ENCODE data around the gene TMEM238. TPM values are rescaled to one million over a fixed set of nuclear protein-coding genes. Genes with fewer than 3 reads are reported as not detected.

The TMEM238 gene
- total RNA-seq, 3 donors from 2014 or later (not counting 1 experiment from before 2014, with no cell fraction given): 2.9 to 5.1 (median 4.0) TPM

GRCh38 chr19:55369653-55370304 lies 14.3 kb downstream of the TMEM238 start:
- ATAC-seq (peak; percentile 53 to 64 (median 63)), DNase-seq (peak in 1 of 2 donors; percentile 58)
- H3K9me3 ChIP-seq (ENCODE audit: control insufficient read depth, insufficient read depth, low read length): no peaks in the 10 kb centered on the region
- no peaks in the 10 kb centered on the region for H3K36me3 Mint-ChIP-seq
- H3K27ac Mint-ChIP-seq: peak overlapping the region in 1 of 2 donors; percentile 75
- no peak overlapping the region for H3K27ac ChIP-seq (ENCODE audit: low read length)
- no peak for TF ChIP-seq CTCF (IDR thresholded peaks at IDR 0.05)
- no peaks in the 10 kb centered on the region for H3K36me3 ChIP-seq (ENCODE audit: control insufficient read depth, insufficient read depth, low read length)
- H3K4me3 ChIP-seq (ENCODE audit: low read length): no peak overlapping the region
- peaks cover 25 to 34% of the 10 kb centered on the region in 2 donors for H3K27me3 Mint-ChIP-seq (ENCODE audit: low read depth in 2 of 2)
- H3K4me3 Mint-ChIP-seq: peak overlapping the region; percentile 65
- no peaks in the 10 kb centered on the region for H3K9me3 Mint-ChIP-seq
- H3K4me1 ChIP-seq (ENCODE audit: control insufficient read depth, insufficient read depth, low read length): peaks cover 14% of the 10 kb centered on the region
- intact Hi-C loops (cut with micrococcal nuclease): no loop called here
- H3K4me1 Mint-ChIP-seq: peaks cover 0 to 6% of the 10 kb centered on the region in 2 donors
- peaks cover 39% of the 10 kb centered on the region for H3K27me3 ChIP-seq (ENCODE audit: control insufficient read depth, insufficient read depth, low read length)
- WGBS (ENCODE audit: insufficient coverage): 2% methylated on average over 55 of the region's 59 CpGs

- Mint-ChIP-seq H3K27me3 (ENCODE audit: low read depth in 2 of 2) (peaks cover 23 to 32% of the 10 kb centered on the region in 2 donors), H3K4me3 (no peak overlapping the region), H3K36me3 (no peaks in the 10 kb centered on the region), H3K4me1 (peaks cover 0 to 6% of the 10 kb centered on the region in 2 donors), H3K9me3 (no peaks in the 10 kb centered on the region), H3K27ac (no peak overlapping the region)
- DNase-seq: no peak
- ATAC-seq: peak; percentile 21 to 50 (median 46)
- no peak for TF ChIP-seq CTCF (IDR thresholded peaks at IDR 0.05)
- intact Hi-C loops (cut with micrococcal nuclease): no loop called here
- Histone ChIP-seq H3K27ac (ENCODE audit: low read length) (no peak overlapping the region), H3K4me3 (ENCODE audit: low read length) (no peak overlapping the region), H3K36me3 (ENCODE audit: control insufficient read depth, insufficient read depth, low read length) (no peaks in the 10 kb centered on the region), H3K4me1 (ENCODE audit: control insufficient read depth, insufficient read depth, low read length) (peaks cover 14% of the 10 kb centered on the region), H3K9me3 (ENCODE audit: control insufficient read depth, insufficient read depth, low read length) (no peaks in the 10 kb centered on the region), H3K27me3 (ENCODE audit: control insufficient read depth, insufficient read depth, low read length) (peaks cover 33% of the 10 kb centered on the region)
- 16% methylated on average over 54 of the region's 54 CpGs for WGBS (ENCODE audit: insufficient coverage)
Observed at GRCh38 chr19:55368701-55369563, 15.2 kb downstream of the TMEM238 start.

- Mint-ChIP-seq H3K9me3 (no peaks in the 10 kb centered on the region), H3K4me1 (peaks cover 0 to 6% of the 10 kb centered on the region in 2 donors), H3K27me3 (ENCODE audit: low read depth in 2 of 2) (peaks cover 18 to 27% of the 10 kb centered on the region in 2 donors), H3K4me3 (no peak overlapping the region), H3K36me3 (no peaks in the 10 kb centered on the region), H3K27ac (no peak overlapping the region)
- no peak for ATAC-seq
- H3K9me3 ChIP-seq (ENCODE audit: control insufficient read depth, insufficient read depth, low read length): no peaks in the 10 kb centered on the region
- intact Hi-C loops (cut with micrococcal nuclease): no loop called here
- WGBS (ENCODE audit: insufficient coverage): 95% methylated on average over 16 of the region's 16 CpGs
- H3K27me3 ChIP-seq (ENCODE audit: control insufficient read depth, insufficient read depth, low read length): peaks cover 31% of the 10 kb centered on the region
- no peak overlapping the region for H3K4me3 ChIP-seq (ENCODE audit: low read length)
- DNase-seq: no peak
- no peaks in the 10 kb centered on the region for H3K36me3 ChIP-seq (ENCODE audit: control insufficient read depth, insufficient read depth, low read length)
- H3K4me1 ChIP-seq (ENCODE audit: control insufficient read depth, insufficient read depth, low read length): peaks cover 14% of the 10 kb centered on the region
- H3K27ac ChIP-seq (ENCODE audit: low read length): no peak overlapping the region
- TF ChIP-seq CTCF (IDR thresholded peaks at IDR 0.05): no peak
Observed at GRCh38 chr19:55368106-55368505, 16.0 kb downstream of the TMEM238 start.
